Measurements from ENCODE around the gene AKT2.

DNA sequence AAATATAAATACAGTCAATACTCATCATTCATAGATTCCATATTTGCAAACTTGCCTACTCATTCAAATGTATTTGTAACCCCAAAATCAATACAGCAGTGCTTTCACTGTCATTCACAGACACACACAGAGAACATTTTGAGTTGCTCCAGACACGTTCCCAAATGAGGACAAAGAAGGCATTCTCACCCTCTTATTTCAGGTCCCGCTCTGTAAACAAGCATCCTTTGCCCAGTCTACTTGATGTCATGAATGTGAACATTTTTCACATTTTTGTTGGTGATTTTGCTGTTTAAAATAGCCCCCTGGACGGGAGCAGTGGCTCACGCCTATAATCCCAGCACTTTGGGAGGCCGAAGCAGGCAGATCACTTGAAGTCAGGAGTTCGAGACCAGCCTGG lies 47.5 kb upstream of the AKT2 start:
- TF ChIP-seq POLR2A (IDR thresholded peaks at IDR 0.05) = no peak
- no peak for TF ChIP-seq CTCF (IDR thresholded peaks at IDR 0.05)

Measured in body of pancreas (tissue), 4 donors.